Stomach (tissue), 9 donors: ENCODE measurements around the gene PRG2. TPM values are rescaled to one million over a fixed set of nuclear protein-coding genes. Genes with fewer than 3 reads are reported as not detected.

Experiments
- DNase-seq, 2 donors: peaks; one replicate each; pipeline versions ENCODE4 v3.0.0 to v3.0.0-alpha.2; 2013 to 2019
- H3K27ac ChIP-seq, 5 donors: fragments of 200-600 bp in 4 of 5; sonication (generic) in 4 of 5; one replicate each; pipeline ENCODE4 v1.5.1; 2013 to 2019; ENCODE audit warnings: mild to moderate bottlenecking in 1 of 5, moderate library complexity in 1 of 5
- H3K27me3 ChIP-seq, 3 donors: fragments of 200-600 bp; sonication (generic); one replicate each; pipeline ENCODE4 v1.5.1; 2017 to 2019; ENCODE audit warnings: mixed run types in 1 of 3
- H3K36me3 ChIP-seq, 4 donors: fragments of 200-600 bp; sonication (generic); 1 replicate in 3 of 4; 2 replicates in 1 of 4; pipeline ENCODE4 v1.5.1; 2016 to 2019
- H3K4me1 ChIP-seq, 4 donors: fragments of 200-600 bp; sonication (generic); one replicate each; pipeline ENCODE4 v1.5.1; 2016 to 2019
- H3K4me3 ChIP-seq, 4 donors: fragments of 200-600 bp; sonication (generic) in 3 of 4; one replicate each; pipeline ENCODE4 v1.5.1; 2016 to 2019; ENCODE audit warnings: mild to moderate bottlenecking in 1 of 4
- H3K9me3 ChIP-seq, 4 donors: fragments of 200-600 bp; sonication (generic); one replicate each; pipeline ENCODE4 v1.5.1; 2016 to 2019
- CTCF ChIP-seq, 7 experiments: fragments of 450-650 bp in 4 of 7; fragments of 200-600 bp in 3 of 7; sonication (generic) in 3 of 7; IDR thresholded peaks; one replicate each; pipeline ENCODE4 v1.5.1; 2016 to 2019; ENCODE audit warnings: antibody characterized with exemption in 7 of 7, control low read depth in 2 of 7, mild to moderate bottlenecking in 1 of 7
- EP300 ChIP-seq: sonication (generic); formaldehyde crosslinking; IDR thresholded peaks from one replicate; pipeline ENCODE4 v1.6.1; 2017; ENCODE audit warnings: antibody characterized with exemption
- POLR2A ChIP-seq, 4 donors: fragments of 450-650 bp; IDR thresholded peaks; one replicate each; pipeline ENCODE4 v1.6.1; 2016; ENCODE audit warnings: antibody characterized with exemption in 4 of 4, control low read depth in 2 of 4, mild to moderate bottlenecking in 1 of 4, moderate library complexity in 1 of 4
- POLR2AphosphoS5 ChIP-seq, 3 donors: sonication (generic); formaldehyde crosslinking; IDR thresholded peaks; one replicate each; pipeline ENCODE4 v1.6.1; 2016; ENCODE audit warnings: antibody characterized with exemption in 3 of 3
- whole genome bisulfite sequencing, 5 donors: extraction: QIAGEN DNeasy Blood & Tissue Kit in 3 of 5; methylation state at CpG; one replicate each; pipeline versions ENCODE4 v1.1.5 to v1.1.7; 2013 to 2018; 5-methylcytosine and 5-hydroxymethylcytosine counted together
- intact Hi-C: fragments of 100-400 bp; cut with DNase I; formaldehyde crosslinking; loops from one replicate; pipeline ENCODE4 v1.15.1; 2023; ENCODE audit warnings: low total_unique reads
- polyA plus RNA-seq, 3 donors: library from polyadenylated mRNA; stranded (reverse); fragments of 200-250 nt; gene quantifications; one replicate each; pipeline ENCODE4 v1.2.3, GENCODE V29; 2013
- total RNA-seq, 5 donors: library from RNA; depleted of rRNA; stranded (reverse); fragments of >200 nt; gene quantifications; one replicate each; pipeline versions ENCODE4 v1.1.0 to v1.2.3, GENCODE V29; 2014 to 2016
- donor health status: healthy with polysubstance abuse.
- donor health status: Bipolar disorder and iron deficiency.
- donor health status: healthy.

The PRG2 gene
- total and polyA plus RNA-seq, 8 donors, result 0.25 to 0.73 TPM; not detected in 6

GRCh38 chr11:57373146-57373545 is 17.3 kb downstream of the PRG2 start:
- 39 to 56% (median 45%) methylated on average over 3 of the region's 3 CpGs for WGBS, 5 donors
- H3K36me3 ChIP-seq, result no peaks in the 10 kb centered on the region
- H3K4me1 ChIP-seq, result no peaks in the 10 kb centered on the region
- no peak overlapping the region for H3K27ac ChIP-seq
- intact Hi-C loops, result no loop called here
- H3K9me3 ChIP-seq, result no peaks in the 10 kb centered on the region
- H3K27me3 ChIP-seq, result peaks cover 0 to 14% (median 0%) of the 10 kb centered on the region in 3 donors
- no peak for DNase-seq
- TF ChIP-seq CTCF (IDR thresholded peaks at IDR 0.05) (no peak), POLR2AphosphoS5 (IDR thresholded peaks at IDR 0.05) (no peak), EP300 (no peak), POLR2A (IDR thresholded peaks at IDR 0.05) (no peak)
- no peak overlapping the region for H3K4me3 ChIP-seq

- no peak for DNase-seq
- intact Hi-C loops, result no loop called here
Observed at GRCh38 chr11:57370941-57371340, 19.5 kb downstream of the PRG2 start.

GRCh38 chr11:57370251-57370650 is 20.2 kb downstream of the PRG2 start:
- H3K4me3 ChIP-seq, result no peak overlapping the region
- H3K9me3 ChIP-seq, result no peaks in the 10 kb centered on the region
- intact Hi-C loops, result no loop called here
- no peak for DNase-seq
- no peaks in the 10 kb centered on the region for H3K36me3 ChIP-seq
- TF ChIP-seq EP300, result no peak
- no peak for TF ChIP-seq POLR2AphosphoS5 (IDR thresholded peaks at IDR 0.05)
- no peak overlapping the region for H3K27ac ChIP-seq
- H3K4me1 ChIP-seq, result no peaks in the 10 kb centered on the region
- 79 to 88% (median 85%) methylated on average over 7 of the region's 7 CpGs for WGBS, 5 donors
- H3K27me3 ChIP-seq, result no peaks in the 10 kb centered on the region

More at GRCh38 chr11:57370941-57371340, 19.5 kb downstream of the PRG2 start:
- no peaks in the 10 kb centered on the region for H3K36me3 ChIP-seq
- TF ChIP-seq POLR2AphosphoS5 (IDR thresholded peaks at IDR 0.05), result no peak
- H3K27me3 ChIP-seq, result no peaks in the 10 kb centered on the region
- no peaks in the 10 kb centered on the region for H3K9me3 ChIP-seq
- H3K4me1 ChIP-seq, result no peaks in the 10 kb centered on the region
- no peak overlapping the region for H3K4me3 ChIP-seq
- no peak overlapping the region for H3K27ac ChIP-seq

GRCh38 chr11:57368845-57369232 is 21.6 kb downstream of the PRG2 start:
- intact Hi-C loops, result no loop called here
- no peaks in the 10 kb centered on the region for H3K36me3 ChIP-seq
- no peak overlapping the region for H3K27ac ChIP-seq
- 66 to 79% (median 71%) methylated on average over 3 to 5 of the region's 5 CpGs for WGBS, 5 donors
- H3K9me3 ChIP-seq, result no peaks in the 10 kb centered on the region
- no peak overlapping the region for H3K4me3 ChIP-seq
- H3K27me3 ChIP-seq, result no peaks in the 10 kb centered on the region
- no peaks in the 10 kb centered on the region for H3K4me1 ChIP-seq
- DNase-seq, result no peak
- TF ChIP-seq POLR2AphosphoS5 (IDR thresholded peaks at IDR 0.05) (no peak), CTCF (IDR thresholded peaks at IDR 0.05) (no peak), EP300 (no peak), POLR2A (IDR thresholded peaks at IDR 0.05) (no peak)

GRCh38 chr11:57368106-57368844 is 22.2 kb downstream of the PRG2 start:
- Histone ChIP-seq H3K27me3 (no peaks in the 10 kb centered on the region), H3K4me3 (no peak overlapping the region), H3K4me1 (no peaks in the 10 kb centered on the region), H3K36me3 (no peaks in the 10 kb centered on the region), H3K9me3 (no peaks in the 10 kb centered on the region), H3K27ac (no peak overlapping the region)
- TF ChIP-seq EP300 (no peak), POLR2AphosphoS5 (IDR thresholded peaks at IDR 0.05) (no peak)
- 69 to 74% (median 72%) methylated on average over 15 to 19 of the region's 19 CpGs for WGBS, 5 donors
- DNase-seq, result no peak
- intact Hi-C loops, result no loop called here
